GM18861 (cell line): ENCODE data around the gene UCN2.
"Not testable (repeated sequence)": the region's sequence is repeated elsewhere in the genome, so short reads cannot be mapped to it uniquely, and the experiment has no call there.

Source experiments
- ATAC-seq: cut with Tn5 transposase; IDR thresholded peaks from one replicate; pipeline ENCODE4 v1.9.1; 2021; ENCODE audit not compliant: unreplicated experiment

UCN2 gene

GRCh38 chr3:48543271-48543866, 20.2 kb downstream of the UCN2 start:
- ATAC-seq, result no peak

GRCh38 chr3:48538451-48538850, 25.1 kb downstream of the UCN2 start:
- ATAC-seq, result no peak

- no peak for ATAC-seq
These were observed 26.8 kb downstream of the UCN2 start for GRCh38 chr3:48536785-48537184.

- no peak for ATAC-seq
These were observed 27.5 kb downstream of the UCN2 start for GRCh38 chr3:48536116-48536515.

GRCh38 chr3:48535578-48535977, 28.0 kb downstream of the UCN2 start:
- no peak for ATAC-seq

GRCh38 chr3:48532977-48533337, 30.6 kb downstream of the UCN2 start:
- ATAC-seq, result no peak

- ATAC-seq, result no peak
These were observed 31.2 kb downstream of the UCN2 start for GRCh38 chr3:48532271-48532976.

- not testable (repeated sequence) for ATAC-seq
These were observed 32.9 kb downstream of the UCN2 start for GRCh38 chr3:48530701-48531100.

GRCh38 chr3:48528754-48529153, 34.8 kb downstream of the UCN2 start:
- ATAC-seq, result no peak

GRCh38 chr3:48528048-48528447, 35.5 kb downstream of the UCN2 start:
- ATAC-seq, result no peak

GRCh38 chr3:48524970-48525369, 38.6 kb downstream of the UCN2 start:
- no peak for ATAC-seq

- ATAC-seq, result no peak
These were observed 41.9 kb downstream of the UCN2 start for GRCh38 chr3:48521635-48522034.

- no peak for ATAC-seq
These were observed 44.3 kb downstream of the UCN2 start for GRCh38 chr3:48519277-48519643.

GRCh38 chr3:48518638-48519276, 44.8 kb downstream of the UCN2 start:
- no peak for ATAC-seq

GRCh38 chr3:48518069-48518468, 45.5 kb downstream of the UCN2 start:
- no peak for ATAC-seq

GRCh38 chr3:48516571-48516970, 47.0 kb downstream of the UCN2 start:
- no peak for ATAC-seq

GRCh38 chr3:48514431-48515227, 49.0 kb downstream of the UCN2 start:
- no peak for ATAC-seq
